ENCODE data around the gene FAM9C. TPM values are rescaled to one million over a fixed set of nuclear protein-coding genes. Genes with fewer than 3 reads are reported as not detected.
"Not testable (repeated sequence)": the region's sequence is repeated elsewhere in the genome, so short reads cannot be mapped to it uniquely, and the experiment has no call there.

Gene FAM9C
- total and polyA plus RNA-seq, 12 donors: 0.07 to 1.00 (median 0.29) TPM; not detected in 6

GRCh38 chrX:13022926-13023325, 21.5 kb downstream of the FAM9C start:
- Histone ChIP-seq H3K36me3 (no peaks in the 10 kb centered on the region), H3K4me1 (peaks cover 0 to 11% (median 0%) of the 10 kb centered on the region in 9 donors), H3K4me3 (no peak overlapping the region), H3K27ac (no peak overlapping the region), H3K27me3 (peaks cover 0 to 70% (median 0%) of the 10 kb centered on the region in 7 donors), H3K9me3 (no peaks in the 10 kb centered on the region)
- intact Hi-C loops (cut with DNase I): loop anchor here in 1 of 10 donors (10.0 kb wide), 1 partner anchor 92 kb away; no protein-coding TSS in a partner anchor
- DNase-seq (no peak), ATAC-seq (no peak)
- no peak for TF ChIP-seq CTCF (IDR thresholded peaks at IDR 0.05)
- 68 to 69% methylated on average over 2 of the region's 2 CpGs for WGBS, 2 donors

GRCh38 chrX:13016731-13017130, 27.7 kb downstream of the FAM9C start:
- H3K9me3 ChIP-seq; intact Hi-C loops (cut with DNase I); H3K36me3 ChIP-seq; H3K4me3 ChIP-seq; DNase-seq; ATAC-seq: not testable (repeated sequence)
- Histone ChIP-seq H3K27me3 (peaks cover 0 to 33% (median 0%) of the 10 kb centered on the region in 7 donors), H3K27ac (peak overlapping the region in 1 of 10 donors; percentile 68), H3K4me1 (peaks cover 0 to 36% (median 12%) of the 10 kb centered on the region in 9 donors)
- WGBS, 2 donors: 93 to 94% methylated on average over 6 of the region's 6 CpGs

GRCh38 chrX:13015536-13016236, 28.7 kb downstream of the FAM9C start:
- peaks cover 0 to 36% (median 12%) of the 10 kb centered on the region in 9 donors for H3K4me1 ChIP-seq
- WGBS, 2 donors: 79 to 84% methylated on average over 3 of the region's 3 CpGs
- no peaks in the 10 kb centered on the region for H3K36me3 ChIP-seq
- TF ChIP-seq CTCF (IDR thresholded peaks at IDR 0.05): no peak
- no peaks in the 10 kb centered on the region for H3K9me3 ChIP-seq
- no peak overlapping the region for H3K4me3 ChIP-seq
- intact Hi-C loops (cut with DNase I): no loop called here
- DNase-seq (no peak), ATAC-seq (peak in 5 of 8 donors; percentile 34 to 53 (median 48))
- peak overlapping the region in 1 of 10 donors; percentile 89 for H3K27ac ChIP-seq
- peaks cover 0 to 31% (median 0%) of the 10 kb centered on the region in 7 donors for H3K27me3 ChIP-seq

- no peak for TF ChIP-seq CTCF (IDR thresholded peaks at IDR 0.05)
- intact Hi-C loops (cut with DNase I): no loop called here
- no peaks in the 10 kb centered on the region for H3K36me3 ChIP-seq
- H3K4me3 ChIP-seq: no peak overlapping the region
- no peaks in the 10 kb centered on the region for H3K9me3 ChIP-seq
- no peak for DNase-seq
- peaks cover 0 to 40% (median 12%) of the 10 kb centered on the region in 9 donors for H3K4me1 ChIP-seq
- 67% methylated on average over 7 of the region's 7 CpGs for WGBS, 2 donors
- no peak for ATAC-seq
- peaks cover 0 to 32% (median 0%) of the 10 kb centered on the region in 7 donors for H3K27me3 ChIP-seq
- peak overlapping the region in 8 of 10 donors; percentile 2 to 89 (median 58) for H3K27ac ChIP-seq
These were observed 30.0 kb downstream of the FAM9C start for GRCh38 chrX:13014111-13015096.
